ENCODE data around the gene FBXW12.
"Not testable (repeated sequence)": the region's sequence is repeated elsewhere in the genome, so short reads cannot be mapped to it uniquely, and the experiment has no call there.

FBXW12 gene

DNA sequence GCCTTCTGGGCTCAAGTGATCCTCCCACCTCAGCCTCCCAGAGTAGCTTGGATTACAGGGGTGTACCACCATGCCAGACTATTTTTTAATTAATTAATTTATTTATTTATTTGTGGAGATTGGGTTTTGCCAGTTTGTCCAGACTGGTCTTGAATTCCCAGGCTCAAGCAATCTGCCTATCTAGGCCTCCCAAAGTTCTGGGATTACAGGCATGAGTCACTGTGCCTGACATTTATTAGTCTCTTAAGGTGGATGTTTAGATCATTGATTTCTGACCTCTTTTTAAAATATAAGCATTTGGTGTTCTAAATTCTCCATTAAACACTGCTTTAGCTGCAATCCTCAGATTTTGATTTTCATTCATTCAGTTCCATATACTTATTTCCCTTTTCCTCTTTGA, 15.6 kb downstream of the FBXW12 start:
- no peak for DNase-seq

DNA sequence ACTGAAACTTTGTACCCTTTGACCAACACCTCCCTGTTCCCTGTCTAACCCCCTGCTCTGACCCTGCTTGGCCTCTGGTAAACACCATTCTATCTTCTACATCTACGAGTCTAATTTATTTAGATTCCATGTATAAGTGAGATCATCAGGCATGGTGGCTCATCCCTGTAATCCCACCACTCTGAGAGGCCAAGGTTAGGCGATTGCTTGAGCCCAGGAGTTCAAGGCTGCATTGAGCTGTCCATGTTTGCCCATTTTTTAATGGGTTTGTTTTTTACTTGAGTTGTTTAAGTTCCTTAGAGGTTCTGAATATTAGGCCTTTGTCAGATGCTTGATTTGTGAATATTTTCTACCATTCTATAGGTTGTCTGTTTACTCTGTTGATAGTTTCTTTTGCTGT, 16.9 kb downstream of the FBXW12 start:
- DNase-seq, result no peak

DNA sequence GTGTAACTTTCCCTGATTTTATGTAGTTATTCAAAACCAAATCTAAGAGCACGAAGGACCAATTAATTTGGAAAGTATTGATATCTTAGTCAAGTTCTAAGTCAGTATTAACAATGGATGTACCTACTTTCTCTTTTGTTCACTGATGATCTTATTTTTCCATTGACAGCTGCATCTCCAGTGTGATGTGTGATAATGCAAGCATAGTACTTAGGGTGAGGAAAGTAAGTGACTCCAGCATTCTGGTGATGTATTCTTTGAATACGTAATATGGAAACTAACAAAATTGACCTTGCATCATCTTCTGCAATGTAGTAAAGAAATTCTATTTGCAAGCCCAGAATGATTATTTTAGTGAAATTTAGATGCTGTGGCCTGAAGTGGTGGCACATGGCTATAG, 22.4 kb downstream of the FBXW12 start:
- no peak for DNase-seq

DNA sequence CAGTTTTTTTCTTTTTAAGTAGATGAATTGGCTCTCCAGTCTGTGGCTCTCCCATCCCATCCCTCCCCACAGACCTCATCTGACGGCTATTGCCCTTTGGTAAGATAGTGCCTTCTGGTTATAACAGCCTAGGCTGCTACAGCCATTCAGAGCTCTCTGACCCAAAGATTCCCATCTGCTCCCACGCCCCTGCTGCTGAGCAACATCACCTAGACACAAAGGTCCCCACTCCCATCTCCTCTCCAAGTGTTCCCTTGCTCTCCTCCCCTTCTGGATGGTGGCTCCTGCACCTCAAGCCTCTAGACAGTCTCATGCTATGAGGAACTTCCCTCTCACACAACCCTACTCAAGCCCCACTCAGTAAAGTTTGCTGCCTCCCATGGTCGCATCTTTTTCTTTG, 23.7 kb downstream of the FBXW12 start:
- no peak for DNase-seq

DNA sequence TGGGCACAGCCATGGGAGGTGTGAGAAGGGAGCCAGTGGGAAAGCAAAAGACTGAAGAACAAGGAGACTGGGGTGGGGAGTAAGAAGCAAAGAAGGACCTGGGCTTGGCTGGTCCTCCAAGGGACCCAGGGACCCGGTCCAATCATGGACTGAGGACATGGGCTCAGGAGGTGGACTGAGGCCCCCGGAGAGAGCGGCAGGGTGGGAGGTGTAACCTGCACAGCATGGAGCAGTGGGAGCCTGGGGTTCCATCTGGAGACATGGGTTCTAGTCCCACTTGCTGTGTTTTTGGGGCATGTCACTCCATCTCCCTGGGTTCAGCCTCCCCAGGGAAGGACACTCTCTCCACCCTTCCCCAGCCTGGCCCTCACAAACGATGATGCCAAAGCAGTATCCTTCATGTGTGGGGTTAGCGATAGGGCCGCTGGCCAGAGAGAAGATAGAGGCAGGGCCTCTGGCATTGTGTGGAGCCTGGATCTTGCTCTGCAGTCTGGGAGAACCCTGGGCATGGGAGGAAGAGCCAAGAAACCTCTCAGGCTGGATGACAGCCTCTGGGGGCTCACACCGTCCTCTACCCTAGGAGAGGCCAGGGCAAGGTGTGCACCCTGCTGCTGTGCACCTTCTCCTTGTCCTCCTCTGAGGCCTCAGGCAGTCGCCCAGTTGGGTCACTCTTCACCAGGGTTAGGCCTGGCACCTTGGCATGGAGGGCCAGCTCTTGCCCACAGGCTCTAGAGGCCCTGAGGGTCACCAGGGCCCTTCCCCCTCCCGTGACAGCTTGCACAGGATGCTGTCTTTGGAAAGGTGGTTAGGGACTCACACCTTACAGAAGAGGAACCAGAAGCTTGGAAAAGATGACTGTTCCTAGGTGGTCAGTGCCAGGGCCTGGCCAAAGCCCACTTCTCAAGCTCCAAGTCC, 26.0 kb downstream of the FBXW12 start:
- no peak for DNase-seq

DNA sequence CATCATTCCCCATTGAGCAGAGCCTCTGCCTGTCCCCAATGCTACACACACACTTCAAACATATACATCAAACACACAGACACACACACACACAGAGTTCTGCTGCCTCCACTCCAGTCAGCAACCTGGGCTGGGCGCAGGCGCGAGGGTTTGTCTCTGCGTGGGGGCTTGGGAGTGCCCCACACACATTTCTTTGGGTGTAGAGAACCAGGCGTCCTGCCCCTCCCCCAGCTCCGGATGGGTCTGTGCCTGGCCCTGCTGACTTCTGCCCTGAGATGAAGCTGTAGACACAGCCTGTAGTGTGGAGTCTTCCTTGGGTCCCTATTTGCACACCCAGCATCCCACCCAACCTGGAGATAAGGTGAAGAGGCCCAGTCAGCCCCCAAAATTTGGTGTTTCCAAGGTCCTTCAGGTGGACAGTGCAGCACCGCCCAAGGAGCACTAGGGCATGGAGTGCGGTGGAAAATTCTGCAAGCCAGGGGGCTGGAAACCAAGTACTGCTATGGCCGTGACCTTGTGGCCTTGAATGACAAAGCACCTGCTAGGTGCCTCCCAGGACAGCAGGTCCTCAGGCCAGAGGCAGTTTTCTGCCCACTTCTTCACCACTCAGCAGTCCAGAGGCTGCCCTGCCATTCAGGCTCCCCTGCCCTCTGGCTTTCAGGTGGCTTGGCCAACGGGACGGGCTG, 26.8 kb downstream of the FBXW12 start:
- no peak for DNase-seq

DNA sequence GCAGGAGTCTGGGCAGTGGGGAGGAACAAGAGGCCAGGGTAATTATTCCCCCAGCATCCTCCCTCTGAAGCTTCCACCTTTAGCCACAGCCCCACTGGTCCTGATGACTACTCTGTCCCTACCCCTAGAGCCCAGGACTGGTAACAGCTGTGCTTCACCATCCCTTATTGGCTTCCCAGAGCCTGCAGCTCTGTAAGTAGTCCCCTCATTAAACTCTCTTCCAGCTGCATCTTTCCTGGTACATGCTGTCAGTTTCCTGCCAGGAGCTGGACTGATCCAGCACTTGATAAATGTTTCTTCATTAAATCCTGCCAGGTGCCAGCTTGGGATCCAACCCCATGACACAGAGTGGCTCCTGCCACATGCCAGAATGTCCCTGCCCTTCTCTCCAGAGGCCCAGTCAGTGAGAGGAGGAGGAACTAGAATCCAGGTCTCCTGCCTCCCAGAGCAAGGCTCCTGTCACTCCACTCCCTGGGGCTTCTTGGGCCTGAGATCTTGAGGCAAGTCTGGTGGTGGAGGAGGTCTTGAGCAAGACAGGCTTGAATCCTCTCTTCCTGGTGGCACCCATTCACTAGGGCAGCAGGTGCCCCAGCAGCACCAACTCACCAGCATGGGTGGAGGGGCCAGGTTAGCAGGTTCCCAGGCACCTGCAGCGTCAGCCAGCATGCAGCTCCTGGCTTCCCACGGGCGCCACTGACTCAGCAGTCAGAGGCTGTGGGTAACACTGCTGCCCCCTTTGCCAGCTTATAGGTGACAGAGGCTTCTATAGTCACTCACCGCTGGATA, 27.6 kb downstream of the FBXW12 start:
- no peak for DNase-seq

DNA sequence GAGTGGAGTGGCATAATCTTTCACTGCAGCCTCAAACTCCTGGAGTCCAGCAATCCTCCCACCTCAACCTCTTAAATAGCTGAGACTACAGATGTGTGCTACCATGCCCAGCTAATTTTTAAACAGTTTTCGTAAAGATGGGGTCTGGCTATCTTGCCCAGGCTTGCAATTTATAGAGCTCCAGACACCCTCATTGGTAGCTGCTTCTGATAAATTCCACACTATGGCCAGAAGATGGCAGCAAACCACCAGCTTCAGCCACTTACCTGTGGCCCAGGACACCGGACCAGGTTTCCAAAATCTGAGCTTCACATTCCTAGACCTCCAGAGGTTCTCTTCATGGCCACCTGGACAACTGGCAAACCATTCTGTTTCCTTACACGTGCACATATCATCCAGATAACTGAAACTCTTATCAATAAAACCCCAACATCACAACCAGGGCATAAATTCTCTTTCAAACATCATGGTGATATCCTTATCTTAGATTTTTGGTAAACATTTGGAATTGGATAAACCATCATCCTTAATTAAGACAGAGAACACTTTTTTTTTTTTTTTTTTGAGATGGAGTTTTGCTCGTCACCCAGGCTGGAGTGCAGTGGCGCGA, 28.9 kb downstream of the FBXW12 start:
- peak; percentile 83 for DNase-seq

DNA sequence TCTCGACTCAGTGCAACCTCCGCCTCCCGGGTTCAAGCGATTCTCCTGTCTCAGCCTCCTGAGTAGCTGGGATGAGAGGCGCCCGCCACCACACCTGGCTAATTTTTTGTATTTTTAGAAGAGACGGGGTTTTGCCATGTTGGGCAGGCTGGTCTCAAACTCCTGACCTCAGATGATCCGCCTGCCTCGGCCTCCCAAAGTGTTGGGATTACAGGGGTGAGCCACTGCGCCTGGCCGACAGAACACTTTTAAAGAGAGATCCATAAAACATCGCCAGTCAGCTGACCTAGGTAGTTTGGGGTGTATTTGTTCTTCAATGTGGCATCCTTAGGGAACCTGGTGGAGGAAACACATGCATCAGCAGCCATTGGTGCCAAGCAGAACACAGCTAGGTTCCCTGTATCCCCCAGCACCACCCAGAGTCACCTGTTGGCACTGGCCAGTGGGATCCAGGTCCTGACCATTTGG, 29.4 kb downstream of the FBXW12 start:
- DNase-seq, result not testable (repeated sequence)

DNA sequence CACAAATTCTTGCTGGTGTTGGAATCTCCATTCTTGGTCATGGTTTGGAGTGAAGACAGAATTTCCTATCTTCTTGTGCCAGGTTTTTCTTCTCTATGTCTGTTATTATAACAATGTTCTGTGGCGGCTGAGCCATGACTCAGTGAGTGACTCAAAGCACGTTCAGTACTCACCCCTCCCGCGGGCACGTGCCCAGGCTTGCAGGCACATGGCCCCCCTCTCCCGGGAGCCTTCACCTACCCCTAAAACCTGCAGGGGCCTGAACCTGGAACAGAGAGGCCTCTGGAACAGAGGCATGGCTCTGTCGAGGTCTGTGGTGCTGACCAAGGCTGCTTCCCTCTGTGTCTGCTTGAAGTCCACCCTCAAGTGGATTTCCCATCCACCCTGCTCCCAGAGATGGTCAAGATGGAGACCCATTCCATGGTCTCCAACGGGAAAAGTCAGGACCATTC, 30.3 kb downstream of the FBXW12 start:
- DNase-seq, result no peak

DNA sequence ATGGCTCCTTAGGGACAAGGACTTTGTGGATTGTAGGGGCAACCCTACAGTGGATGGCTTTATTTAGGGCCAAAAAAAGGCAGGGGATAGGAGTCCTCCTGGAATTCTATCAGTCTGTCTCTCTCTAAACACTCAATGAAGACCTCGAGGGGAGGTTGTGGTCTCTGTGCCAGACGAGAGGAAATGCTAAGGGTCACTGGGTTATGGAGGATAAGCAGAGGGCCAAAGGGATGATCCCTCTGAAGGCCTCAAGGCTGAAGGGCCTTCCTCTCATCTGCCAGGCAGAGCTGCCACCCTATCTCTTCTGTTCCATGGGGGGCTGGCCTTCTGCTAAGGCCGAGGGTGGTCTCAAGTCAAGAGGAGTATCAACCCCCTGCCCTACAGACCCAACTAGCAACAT, 30.9 kb downstream of the FBXW12 start:
- DNase-seq, result no peak

DNA sequence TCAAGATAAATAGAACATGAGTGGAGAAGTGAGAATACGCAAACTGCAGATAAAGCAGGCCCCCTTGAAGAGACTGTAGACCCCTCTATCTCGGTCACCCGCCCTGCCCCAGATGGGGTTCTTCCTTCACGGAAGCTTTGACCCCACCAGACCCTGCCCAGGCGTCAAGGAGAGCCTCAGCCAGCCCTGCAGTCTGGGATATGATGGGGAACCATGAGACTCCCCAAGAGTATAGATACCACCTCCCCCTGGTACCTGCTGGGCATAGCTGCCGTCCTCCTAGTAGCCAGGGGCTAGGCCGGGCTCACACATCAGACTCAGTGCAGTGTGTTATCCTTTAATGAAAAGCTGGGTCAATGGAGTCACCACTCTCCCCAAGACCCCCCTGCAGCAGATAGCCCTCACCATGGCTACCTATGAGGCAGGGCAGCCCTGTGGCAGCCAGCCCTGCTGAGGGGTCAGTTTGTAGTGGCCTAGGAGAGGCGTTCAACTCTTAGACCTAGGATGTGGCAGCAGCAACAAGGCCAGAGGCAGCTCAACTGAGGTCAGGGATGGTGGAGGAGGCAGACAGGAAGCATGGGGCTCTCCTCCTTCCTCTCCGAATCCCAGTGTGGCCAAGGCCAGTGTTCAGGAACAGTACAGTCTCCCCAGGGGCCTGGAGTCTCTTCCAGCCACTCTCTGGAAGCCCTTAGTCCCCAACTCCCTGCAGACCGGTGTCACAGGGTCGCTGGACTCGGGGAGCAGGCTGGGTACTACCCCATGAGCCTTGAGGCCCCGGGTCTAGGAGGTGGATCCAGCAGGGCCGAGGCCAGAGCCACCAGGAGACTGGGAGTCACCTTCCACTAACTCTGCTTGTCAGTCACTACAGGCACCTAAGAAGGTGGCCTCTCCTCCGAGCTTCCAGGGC, 31.8 kb downstream of the FBXW12 start:
- DNase-seq, result no peak

DNA sequence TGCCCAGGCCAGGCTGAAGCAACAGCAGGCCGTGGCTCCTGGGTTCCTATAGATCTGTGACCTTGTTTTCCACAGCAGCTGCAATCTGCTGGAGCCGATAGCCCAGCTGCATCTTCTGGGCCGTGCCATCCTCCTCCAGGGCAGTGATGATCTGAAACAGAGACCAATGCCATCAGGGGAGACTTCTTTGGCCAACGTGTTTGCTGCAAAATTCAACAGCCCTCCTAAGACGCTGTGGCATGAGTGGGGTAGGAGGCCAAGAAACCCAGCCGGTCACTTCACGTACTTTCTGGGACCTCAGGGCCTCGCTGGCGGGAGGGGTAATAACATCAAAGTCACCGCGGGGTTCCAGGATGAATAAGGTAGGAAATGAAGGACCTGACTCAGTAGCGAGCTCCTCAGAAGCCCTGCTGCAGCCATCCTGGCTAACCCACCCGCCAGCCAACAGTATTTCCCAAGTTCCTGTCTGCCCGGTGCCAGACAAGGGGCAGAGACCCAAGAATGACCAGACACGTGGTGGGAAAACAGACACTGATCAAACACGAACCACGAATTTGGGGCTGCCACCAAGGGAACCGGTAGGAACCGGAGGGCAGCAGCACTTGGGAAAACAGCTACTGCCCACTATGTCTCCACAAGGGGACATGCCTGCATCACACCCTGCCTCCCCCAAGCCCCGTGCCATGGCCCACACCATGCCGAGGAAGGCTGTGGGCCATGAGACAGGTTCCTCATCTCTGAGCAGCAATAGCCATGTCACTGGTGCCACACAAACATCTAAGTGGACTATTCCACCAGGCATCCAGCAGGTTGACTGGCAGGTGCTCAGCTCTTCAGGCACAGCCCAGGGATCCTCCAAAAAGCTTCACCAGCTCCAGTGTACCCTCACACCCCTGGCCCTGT, 32.7 kb downstream of the FBXW12 start:
- DNase-seq, result no peak

DNA sequence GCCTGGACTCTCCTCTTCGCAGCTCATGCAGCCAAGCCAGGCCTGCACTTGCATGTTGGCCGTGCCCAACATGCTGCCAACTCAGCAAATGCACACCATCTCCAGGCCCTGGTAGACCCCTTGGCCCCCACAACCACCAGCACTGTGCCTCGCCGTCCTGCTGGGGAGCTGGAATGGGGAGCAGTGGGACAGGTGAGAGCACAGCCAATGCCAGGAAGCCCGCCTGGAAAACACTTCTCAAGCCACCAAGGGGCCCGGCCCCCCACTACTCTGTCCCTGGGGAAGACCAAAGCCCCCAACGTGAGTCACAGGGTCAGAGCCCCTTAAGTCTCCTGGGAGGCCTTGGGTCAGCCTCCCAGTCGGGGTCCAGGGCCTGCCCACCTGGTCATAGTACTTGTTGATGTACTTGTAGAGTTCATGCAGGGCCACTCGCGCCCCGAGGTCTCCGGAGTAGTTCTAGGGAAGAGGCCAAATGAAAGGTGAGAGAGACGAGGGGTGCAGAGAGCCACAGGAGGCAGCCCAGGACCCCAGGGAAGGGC, 33.4 kb downstream of the FBXW12 start:
- no peak for DNase-seq

DNA sequence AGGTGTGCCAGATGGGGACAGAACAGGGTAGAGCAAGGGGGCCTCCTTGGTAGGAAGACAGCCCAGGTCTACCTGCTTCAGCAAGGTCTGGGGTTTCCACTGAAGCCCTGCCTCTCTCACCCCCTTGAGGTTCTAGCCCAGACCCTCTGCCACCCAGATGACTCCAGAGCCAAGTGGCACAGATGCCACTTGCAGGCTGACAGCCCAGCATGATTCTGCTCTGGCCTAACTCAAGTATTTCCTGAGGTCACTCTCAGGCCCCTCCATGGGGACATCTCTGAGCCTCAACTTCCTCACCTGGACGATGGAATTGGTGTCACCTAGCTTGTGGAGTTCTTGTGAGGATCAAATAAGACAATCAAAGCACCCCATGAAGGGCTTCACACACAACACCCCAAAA, 34.0 kb downstream of the FBXW12 start:
- DNase-seq, result no peak

DNA sequence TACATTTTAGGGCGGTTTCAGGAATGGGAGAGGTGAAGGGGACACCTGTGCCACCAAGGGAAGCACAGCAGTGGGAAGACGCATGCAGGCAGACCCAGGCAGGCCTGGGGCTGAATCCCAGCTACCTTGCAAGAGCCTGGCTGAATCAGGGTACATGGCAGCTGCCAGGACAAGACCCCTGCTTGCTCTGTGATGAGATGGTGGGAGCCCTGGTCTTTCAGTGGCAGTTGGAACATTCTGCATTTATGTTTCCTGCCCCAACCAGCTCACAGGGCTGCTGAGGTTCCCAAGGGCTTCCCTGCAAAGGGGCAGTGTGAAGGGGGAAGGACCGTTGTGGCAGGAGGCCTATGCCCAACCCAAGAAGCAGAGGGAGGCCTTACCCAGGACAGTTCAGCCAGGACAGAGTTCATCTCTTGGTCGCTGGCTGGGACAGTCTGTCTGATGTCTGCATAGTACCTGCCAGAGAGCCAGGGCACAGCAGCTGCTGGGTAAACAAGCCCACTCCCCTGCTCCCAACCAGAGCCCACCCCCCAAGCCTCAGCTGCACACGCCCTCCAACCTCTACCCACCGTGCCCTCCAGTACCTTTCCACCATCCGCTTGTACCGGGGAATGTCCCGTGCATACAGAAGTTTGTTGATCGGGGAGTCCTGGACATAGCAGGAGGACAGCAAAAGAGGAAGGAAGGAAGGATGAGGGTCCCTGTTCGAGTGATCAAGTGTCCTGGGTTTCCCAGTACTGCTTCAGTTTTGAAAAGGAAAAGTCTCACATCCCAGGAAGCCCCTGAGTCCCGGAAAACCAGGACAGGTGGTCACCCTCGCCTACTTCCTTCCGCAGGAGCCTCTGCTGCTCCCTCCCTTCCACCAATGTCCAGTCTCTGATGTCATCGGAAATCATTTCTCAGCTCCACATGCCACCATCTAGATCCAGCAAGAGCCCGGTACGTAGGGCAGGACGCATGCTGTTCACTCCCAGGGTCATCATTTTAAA, 34.7 kb downstream of the FBXW12 start:
- DNase-seq, result no peak

DNA sequence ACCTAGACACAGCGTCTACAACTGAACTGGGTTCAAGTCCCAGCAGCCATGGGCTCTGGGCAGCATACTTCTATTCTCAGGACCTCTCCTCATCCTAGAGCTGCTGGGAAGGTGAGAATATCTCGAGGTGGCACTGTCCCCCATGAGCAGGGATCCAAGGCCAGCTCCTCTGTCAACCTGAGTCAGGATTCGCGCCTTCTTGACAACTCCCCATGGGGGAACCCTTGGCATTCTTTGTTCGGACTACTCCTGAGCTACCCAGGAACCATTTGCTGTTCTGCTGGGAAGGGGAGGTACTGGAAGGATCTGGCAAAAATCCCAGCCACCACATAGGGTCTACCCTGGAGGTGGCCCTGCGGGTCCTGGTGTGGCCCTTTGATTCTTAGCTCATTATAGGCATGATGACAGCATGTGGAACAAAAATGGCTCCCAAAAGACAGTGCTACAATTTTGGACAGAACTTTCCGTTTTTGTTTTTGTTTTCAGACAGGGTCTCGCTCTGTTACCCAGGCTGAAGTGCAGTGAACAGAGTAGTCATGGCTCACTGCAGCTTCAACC, 35.6 kb downstream of the FBXW12 start:
- DNase-seq, result no peak

DNA sequence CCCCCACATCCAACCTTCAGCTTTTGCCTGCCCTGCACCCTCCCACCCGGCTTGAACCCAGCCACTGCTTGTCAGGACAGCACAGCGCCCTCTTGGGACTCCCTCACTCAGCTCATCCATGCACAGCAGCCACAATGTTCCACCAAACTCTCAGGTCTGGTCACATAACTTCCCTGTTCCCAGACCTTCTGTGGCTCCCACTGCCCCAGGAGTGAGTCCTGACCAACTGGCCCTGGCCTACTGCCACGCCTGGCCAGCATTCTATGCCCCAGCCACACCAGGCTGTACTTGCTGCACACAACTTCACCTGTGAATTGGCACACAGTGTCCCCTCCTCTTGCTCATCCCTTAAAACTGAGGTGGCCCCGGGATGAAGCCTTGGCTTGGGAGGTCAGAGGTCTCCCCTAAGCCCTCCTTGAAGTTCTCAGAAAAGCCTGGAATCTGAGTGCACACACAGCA, 36.8 kb downstream of the FBXW12 start:
- DNase-seq, result no peak

Measured in CD4-positive, alpha-beta T cell treated with Interleukin-21 for 1 hour (primary cell).